ENCODE results near the gene LCP2. TPM values are rescaled to one million over a fixed set of nuclear protein-coding genes. Genes with fewer than 3 reads are reported as not detected.

Gene LCP2
- total RNA-seq, 1 experiment from 2014 or later: not detected

GRCh38 chr5:170211575-170212334 lies 85.8 kb downstream of the LCP2 start:
- no peak overlapping the region for H3K9ac ChIP-seq (ENCODE audit: low read length)
- CTCF ChIA-PET: interaction anchor here (0.6 to 1.0 kb wide), 2 partner anchors 14 to 619 kb away, joined by 3 to 4 read pairs; no protein-coding TSS in a partner anchor
- no peaks in the 10 kb centered on the region for H3K79me2 ChIP-seq (ENCODE audit: low read length)
- intact Hi-C loops (cut with micrococcal nuclease): loop anchor here (1.0 to 10.0 kb wide), 2 partner anchors 8 to 287 kb away; no protein-coding TSS in a partner anchor
- no peaks in the 10 kb centered on the region for H3F3A ChIP-seq (ENCODE audit: low read length, unreplicated experiment)
- H3K27me3 ChIP-seq (ENCODE audit: low read length): no peaks in the 10 kb centered on the region
- no peaks in the 10 kb centered on the region for H4K20me1 ChIP-seq (ENCODE audit: low read length)
- H3K36me3 ChIP-seq (ENCODE audit: low read depth, low read length): no peaks in the 10 kb centered on the region
- BruUV-seq (replicated peaks): no TSS peak
- POLR2A ChIA-PET (ENCODE audit: unreplicated experiment): interaction anchor here (0.7 kb wide), 1 partner anchor 618 kb away, joined by 6 read pairs; no protein-coding TSS in a partner anchor
- TF ChIP-seq CTCF (conservative IDR thresholded peaks at IDR 0.05; ENCODE audit: low read depth, low read length): no peak
- TF ChIP-seq EZH2phosphoT487 (IDR thresholded peaks at IDR 0.05; ENCODE audit: borderline replicate concordance, low read length): no peak
- TF ChIP-seq EZH2 (IDR thresholded peaks at IDR 0.05; ENCODE audit: low read length, unreplicated experiment): no peak
- no peak overlapping the region for H2AFZ ChIP-seq (ENCODE audit: low read length)
- H3K4me2 ChIP-seq (ENCODE audit: low read length): peak overlapping the region; percentile 49
- no peaks in the 10 kb centered on the region for H3K9me3 ChIP-seq (ENCODE audit: low read length)
- peak; percentile 92 for DNase-seq
- no peaks in the 10 kb centered on the region for H3K9me2 ChIP-seq (replicated peaks; ENCODE audit: low read length)
- ATAC-seq: peak; percentile 88
- H3K4me1 ChIP-seq (ENCODE audit: insufficient read depth, low read length): peaks cover 28% of the 10 kb centered on the region
- H3K4me3 ChIP-seq (ENCODE audit: low read length): no peak overlapping the region; the same call in 1 of the 2 replicates
- H3K27ac ChIP-seq (ENCODE audit: low read length): peak overlapping the region; percentile 79

GRCh38 chr5:170206958-170207357 lies 90.6 kb downstream of the LCP2 start:
- H3K9ac ChIP-seq (ENCODE audit: low read length): no peak overlapping the region
- no peak overlapping the region for H3K4me2 ChIP-seq (ENCODE audit: low read length)
- 0 out of 2 replicates have a peak overlapping the region, but pooled peaks have one; percentile 6 for H2AFZ ChIP-seq (ENCODE audit: low read length)
- no peaks in the 10 kb centered on the region for H3K27me3 ChIP-seq (ENCODE audit: low read length)
- ATAC-seq: no peak
- ChIA-PET CTCF (no interaction called here), POLR2A (ENCODE audit: unreplicated experiment) (no interaction called here)
- DNase-seq: no peak
- TF ChIP-seq CTCF (conservative IDR thresholded peaks at IDR 0.05; ENCODE audit: low read depth, low read length) (no peak), EZH2 (IDR thresholded peaks at IDR 0.05; ENCODE audit: low read length, unreplicated experiment) (no peak), EZH2phosphoT487 (IDR thresholded peaks at IDR 0.05; ENCODE audit: borderline replicate concordance, low read length) (no peak)
- H3K4me1 ChIP-seq (ENCODE audit: insufficient read depth, low read length): peaks cover 19% of the 10 kb centered on the region
- no peak overlapping the region for H3K4me3 ChIP-seq (ENCODE audit: low read length)
- H3K9me2 ChIP-seq (replicated peaks; ENCODE audit: low read length): no peaks in the 10 kb centered on the region
- H3K27ac ChIP-seq (ENCODE audit: low read length): no peak overlapping the region
- no TSS peak for BruUV-seq (replicated peaks)
- no peaks in the 10 kb centered on the region for H3K36me3 ChIP-seq (ENCODE audit: low read depth, low read length)
- H4K20me1 ChIP-seq (ENCODE audit: low read length): no peaks in the 10 kb centered on the region
- intact Hi-C loops (cut with micrococcal nuclease): no loop called here
- no peaks in the 10 kb centered on the region for H3K79me2 ChIP-seq (ENCODE audit: low read length)
- H3K9me3 ChIP-seq (ENCODE audit: low read length): no peaks in the 10 kb centered on the region
- no peaks in the 10 kb centered on the region for H3F3A ChIP-seq (ENCODE audit: low read length, unreplicated experiment)

GRCh38 chr5:170206216-170206615 lies 91.4 kb downstream of the LCP2 start:
- intact Hi-C loops (cut with micrococcal nuclease): no loop called here
- TF ChIP-seq EZH2 (IDR thresholded peaks at IDR 0.05; ENCODE audit: low read length, unreplicated experiment) (no peak), CTCF (conservative IDR thresholded peaks at IDR 0.05; ENCODE audit: low read depth, low read length) (no peak), EZH2phosphoT487 (IDR thresholded peaks at IDR 0.05; ENCODE audit: borderline replicate concordance, low read length) (no peak)
- no peak overlapping the region for H3K4me2 ChIP-seq (ENCODE audit: low read length)
- no peak for ATAC-seq
- H3K79me2 ChIP-seq (ENCODE audit: low read length): no peaks in the 10 kb centered on the region
- no peaks in the 10 kb centered on the region for H3K9me3 ChIP-seq (ENCODE audit: low read length)
- H3K4me3 ChIP-seq (ENCODE audit: low read length): no peak overlapping the region
- no peak overlapping the region for H3K9ac ChIP-seq (ENCODE audit: low read length)
- no peak overlapping the region for H3K27ac ChIP-seq (ENCODE audit: low read length)
- ChIA-PET POLR2A (ENCODE audit: unreplicated experiment) (no interaction called here), CTCF (no interaction called here)
- no peaks in the 10 kb centered on the region for H3K27me3 ChIP-seq (ENCODE audit: low read length)
- H4K20me1 ChIP-seq (ENCODE audit: low read length): no peaks in the 10 kb centered on the region
- H3K36me3 ChIP-seq (ENCODE audit: low read depth, low read length): no peaks in the 10 kb centered on the region
- DNase-seq: no peak
- H2AFZ ChIP-seq (ENCODE audit: low read length): no peak overlapping the region
- peaks cover 16% of the 10 kb centered on the region for H3K4me1 ChIP-seq (ENCODE audit: insufficient read depth, low read length)
- no peaks in the 10 kb centered on the region for H3K9me2 ChIP-seq (replicated peaks; ENCODE audit: low read length)
- H3F3A ChIP-seq (ENCODE audit: low read length, unreplicated experiment): no peaks in the 10 kb centered on the region
- BruUV-seq (replicated peaks): no TSS peak
